Fibroblast of the aortic adventitia (primary cell): ENCODE measurements around the gene C4orf51. TPM values are rescaled to one million over a fixed set of nuclear protein-coding genes. Genes with fewer than 3 reads are reported as not detected.

Experiments
- DNase-seq: peaks from one replicate; pipeline ENCODE4 v3.0.0-alpha.2; 2010; ENCODE audit warnings: low read depth
- H3K4me3 ChIP-seq: 2 replicates; pipeline ENCODE4 v1.5.1; 2011; ENCODE audit warnings: low read depth, mild to moderate bottlenecking, control low read depth, low read length, moderate library complexity
- total RNA-seq: library from RNA; depleted of rRNA; stranded (reverse); fragments of >200 nt; gene quantifications from 2 replicates; pipeline ENCODE4 v1.2.3, GENCODE V29; 2012; ENCODE audit warnings: low replicate concordance
- TF ChIP-seq, protein P1 (sequence below): IDR thresholded peaks from 2 replicates; pipeline ENCODE4 v1.5.1; 2011; ENCODE audit warnings: mild to moderate bottlenecking, low read length, control low read depth, inconsistent platforms; ENCODE audit not compliant: insufficient read depth

Gene C4orf51
- total RNA-seq, 1 donor: not detected

DNA sequence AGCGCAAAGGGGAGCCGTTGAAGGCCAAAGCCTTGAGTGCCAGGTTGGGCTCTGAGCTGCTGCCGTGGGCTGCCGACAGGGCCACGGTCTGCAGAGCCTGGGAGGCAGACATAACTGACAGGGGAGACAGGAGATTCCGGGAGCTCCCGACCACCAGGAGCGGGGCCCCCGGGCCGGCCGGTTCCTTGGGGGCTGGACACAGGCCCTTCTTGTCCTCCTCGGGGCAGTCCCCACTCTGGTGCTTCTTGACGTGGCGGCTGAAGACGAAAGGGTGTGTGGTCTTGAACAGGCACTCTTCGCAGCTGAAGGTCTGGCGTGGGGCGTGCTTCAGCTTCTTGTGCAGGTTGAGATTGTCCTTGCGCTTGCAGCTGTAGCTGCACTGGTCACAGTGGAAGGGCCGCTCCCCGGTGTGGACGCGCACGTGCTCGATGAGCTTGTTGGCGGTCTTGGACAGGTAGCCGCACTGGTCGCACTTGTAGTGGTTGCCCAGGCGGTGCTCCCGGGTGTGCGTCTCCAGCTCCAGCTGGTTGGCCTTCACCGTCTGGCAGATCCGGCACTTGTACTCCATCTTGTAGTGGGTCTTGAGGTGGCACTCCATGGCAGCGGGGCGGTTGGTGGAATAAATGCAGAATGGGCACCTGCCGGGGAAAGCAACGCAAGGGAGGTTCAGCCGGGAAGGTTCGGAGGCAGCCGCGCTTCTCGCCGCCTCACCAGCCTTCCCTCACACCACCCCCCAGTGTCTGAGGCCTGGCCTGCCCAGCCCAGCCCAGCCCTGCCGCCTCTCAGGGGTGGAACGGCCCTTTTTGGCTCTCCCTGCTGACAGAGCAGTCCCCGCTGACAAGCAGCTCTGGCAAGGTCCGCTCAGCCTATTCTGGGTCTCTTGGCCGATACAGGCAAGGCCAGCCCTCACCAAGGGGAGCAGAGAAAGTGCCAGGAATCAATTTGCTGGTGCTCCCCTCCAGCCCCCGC is 81.3 kb downstream of the C4orf51 start:
- TF ChIP-seq, protein P1, sequence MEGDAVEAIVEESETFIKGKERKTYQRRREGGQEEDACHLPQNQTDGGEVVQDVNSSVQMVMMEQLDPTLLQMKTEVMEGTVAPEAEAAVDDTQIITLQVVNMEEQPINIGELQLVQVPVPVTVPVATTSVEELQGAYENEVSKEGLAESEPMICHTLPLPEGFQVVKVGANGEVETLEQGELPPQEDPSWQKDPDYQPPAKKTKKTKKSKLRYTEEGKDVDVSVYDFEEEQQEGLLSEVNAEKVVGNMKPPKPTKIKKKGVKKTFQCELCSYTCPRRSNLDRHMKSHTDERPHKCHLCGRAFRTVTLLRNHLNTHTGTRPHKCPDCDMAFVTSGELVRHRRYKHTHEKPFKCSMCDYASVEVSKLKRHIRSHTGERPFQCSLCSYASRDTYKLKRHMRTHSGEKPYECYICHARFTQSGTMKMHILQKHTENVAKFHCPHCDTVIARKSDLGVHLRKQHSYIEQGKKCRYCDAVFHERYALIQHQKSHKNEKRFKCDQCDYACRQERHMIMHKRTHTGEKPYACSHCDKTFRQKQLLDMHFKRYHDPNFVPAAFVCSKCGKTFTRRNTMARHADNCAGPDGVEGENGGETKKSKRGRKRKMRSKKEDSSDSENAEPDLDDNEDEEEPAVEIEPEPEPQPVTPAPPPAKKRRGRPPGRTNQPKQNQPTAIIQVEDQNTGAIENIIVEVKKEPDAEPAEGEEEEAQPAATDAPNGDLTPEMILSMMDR: no peak
- DNase-seq: no peak
- H3K4me3 ChIP-seq: no peak overlapping the region

DNA sequence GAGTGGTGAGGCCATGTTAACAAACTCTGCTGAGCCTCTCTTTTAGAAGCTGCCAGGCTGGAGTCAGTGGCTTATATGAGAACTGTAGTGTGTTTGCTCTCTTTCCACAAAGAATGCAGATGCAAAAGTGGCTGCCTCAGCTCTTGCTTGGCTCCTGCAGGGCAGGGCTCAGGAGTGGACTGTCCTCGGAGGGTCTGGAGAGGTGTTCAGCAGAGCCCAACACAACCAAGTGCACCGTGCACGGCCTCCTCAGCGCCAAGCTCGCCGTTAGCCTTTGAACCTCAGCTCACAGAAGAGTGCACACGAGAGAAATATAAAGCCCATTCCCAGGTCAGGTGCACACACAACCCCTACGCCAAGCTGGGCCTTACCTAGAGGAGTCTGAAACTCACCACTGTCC is 82.8 kb downstream of the C4orf51 start:
- no peak for DNase-seq
- H3K4me3 ChIP-seq: no peak overlapping the region
- TF ChIP-seq, protein P1: no peak

DNA sequence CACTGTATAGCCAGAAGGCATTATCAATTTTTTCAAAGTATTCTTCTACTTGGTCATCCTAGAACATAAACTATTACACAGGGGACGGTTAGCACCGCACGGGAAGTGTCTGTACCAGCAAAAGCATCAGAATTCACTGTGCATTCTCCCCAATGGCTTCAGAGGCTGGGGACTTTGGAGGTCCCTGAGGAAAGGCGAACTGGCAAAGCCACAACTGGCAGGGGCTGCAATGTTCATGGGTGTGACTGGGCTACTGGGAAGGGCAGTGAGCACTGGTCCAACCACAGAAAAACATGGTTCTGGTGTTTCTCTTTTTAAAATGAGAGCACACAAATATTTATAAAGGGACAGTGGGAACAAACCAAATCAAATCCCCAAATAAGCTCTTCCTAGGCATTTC is 83.5 kb downstream of the C4orf51 start:
- H3K4me3 ChIP-seq: no peak overlapping the region
- no peak for DNase-seq
- TF ChIP-seq, protein P1: no peak

DNA sequence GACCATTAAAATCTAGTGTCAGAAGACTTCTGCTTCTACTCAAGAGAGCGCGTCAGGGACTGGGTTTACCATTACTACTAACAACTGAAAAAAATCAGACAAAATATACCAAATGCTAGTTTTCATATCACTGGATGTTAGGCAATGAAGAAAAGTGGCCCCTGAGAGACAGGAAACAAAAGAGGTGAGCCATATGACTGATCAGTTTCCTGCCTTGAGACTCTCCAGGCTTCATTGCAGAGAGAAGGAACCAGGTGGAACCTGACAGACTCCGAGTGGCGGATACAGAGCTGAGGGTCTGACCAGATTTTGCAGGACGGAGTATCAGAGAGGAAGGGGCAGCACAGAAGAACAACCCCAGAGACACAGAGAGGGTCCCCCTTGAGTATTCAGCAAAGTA is 86.3 kb downstream of the C4orf51 start:
- no peak for DNase-seq
- H3K4me3 ChIP-seq: no peak overlapping the region
- TF ChIP-seq, protein P1: no peak

DNA sequence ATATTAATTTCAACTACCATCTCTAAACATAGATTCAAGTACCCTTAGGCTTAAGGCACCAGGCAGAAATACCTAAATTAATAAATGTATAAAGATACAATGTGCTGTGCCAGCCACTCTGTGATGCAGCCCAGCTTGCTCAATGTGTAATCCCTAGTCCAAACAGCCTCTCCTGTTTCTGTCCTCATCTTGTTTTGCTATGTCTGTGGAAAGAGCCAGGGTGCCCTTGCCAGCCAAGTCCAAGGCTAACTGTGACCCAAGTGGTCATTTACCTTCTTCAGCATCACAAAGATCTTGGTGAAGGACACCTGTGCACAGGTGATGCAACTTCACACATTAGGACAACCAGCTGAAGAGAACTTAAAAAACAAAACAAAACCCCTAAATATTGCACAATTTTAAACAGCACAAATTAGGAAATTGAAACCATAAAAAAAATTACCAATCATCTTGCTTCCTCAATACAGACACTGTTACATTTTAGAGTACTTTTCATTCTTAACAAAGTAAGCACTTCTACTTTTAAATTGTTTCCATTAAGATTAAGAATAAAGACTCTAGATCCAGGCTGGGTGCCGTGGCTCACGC is 89.6 kb downstream of the C4orf51 start:
- H3K4me3 ChIP-seq: no peak overlapping the region
- no peak for DNase-seq
- TF ChIP-seq, protein P1: no peak

DNA sequence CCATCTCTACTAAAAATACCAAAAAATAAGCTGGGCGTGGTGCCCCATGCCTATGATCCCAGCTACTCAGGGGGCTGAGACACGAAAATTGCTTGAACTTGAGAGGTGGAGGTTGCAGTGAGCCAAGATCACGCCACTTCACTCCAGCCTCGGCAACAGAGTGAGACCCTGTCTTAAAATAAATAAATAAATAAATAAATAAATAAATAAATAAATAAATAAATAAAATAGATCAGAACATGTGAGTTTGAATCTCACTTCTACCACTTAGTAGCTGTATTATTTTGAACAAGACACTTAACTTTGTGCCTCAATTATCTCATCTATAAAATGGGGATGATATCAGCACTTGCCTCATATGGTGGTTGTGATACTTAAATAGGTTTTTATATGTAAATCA is 90.2 kb downstream of the C4orf51 start:
- H3K4me3 ChIP-seq: no peak overlapping the region
- TF ChIP-seq, protein P1: no peak
- DNase-seq: no peak
